ENCODE results near the gene NKG7. TPM values are rescaled to one million over a fixed set of nuclear protein-coding genes. Genes with fewer than 3 reads are reported as not detected.

NKG7 gene
- total RNA-seq, 1 experiment from 2014 or later, result not detected

GRCh38 chr19:51345076-51345620 lies 27.3 kb downstream of the NKG7 start:
- Histone ChIP-seq H3K4me3 (ENCODE audit: low read length) (no peak overlapping the region), H3K4me2 (ENCODE audit: low read length) (no peak overlapping the region), H3K9me3 (ENCODE audit: low read length) (no peaks in the 10 kb centered on the region), H4K20me1 (ENCODE audit: low read length) (no peaks in the 10 kb centered on the region), H2AFZ (ENCODE audit: low read length) (no peak overlapping the region), H3K27me3 (ENCODE audit: low read length) (no peaks in the 10 kb centered on the region), H3K9ac (ENCODE audit: low read length) (no peak overlapping the region), H3F3A (ENCODE audit: low read length, unreplicated experiment) (no peaks in the 10 kb centered on the region), H3K9me2 (replicated peaks; ENCODE audit: low read length) (no peaks in the 10 kb centered on the region), H3K79me2 (ENCODE audit: low read length) (no peaks in the 10 kb centered on the region), H3K27ac (ENCODE audit: low read length) (no peak overlapping the region), H3K4me1 (ENCODE audit: insufficient read depth, low read length) (peaks cover 7% of the 10 kb centered on the region; the same call in 1 of the 2 replicates), H3K36me3 (ENCODE audit: low read depth, low read length) (peaks cover 18% of the 10 kb centered on the region; the same call in 1 of the 2 replicates)
- CTCF ChIA-PET, result no interaction called here
- ATAC-seq, result no peak
- TF ChIP-seq EZH2phosphoT487 (IDR thresholded peaks at IDR 0.05; ENCODE audit: borderline replicate concordance, low read length), result no peak
- no peak for TF ChIP-seq CTCF (conservative IDR thresholded peaks at IDR 0.05; ENCODE audit: low read depth, low read length)
- TF ChIP-seq EZH2 (IDR thresholded peaks at IDR 0.05; ENCODE audit: low read length, unreplicated experiment), result no peak
- no TSS peak for BruUV-seq (replicated peaks)
- intact Hi-C loops (cut with micrococcal nuclease), result no loop called here
- POLR2A ChIA-PET (ENCODE audit: unreplicated experiment), result no interaction called here
- DNase-seq, result no peak

GRCh38 chr19:51342631-51343569 lies 29.6 kb downstream of the NKG7 start:
- CTCF ChIA-PET, result no interaction called here
- no peaks in the 10 kb centered on the region for H3K9me3 ChIP-seq (ENCODE audit: low read length)
- no peak overlapping the region for H2AFZ ChIP-seq (ENCODE audit: low read length)
- ATAC-seq (no peak), DNase-seq (no peak)
- H3K4me1 ChIP-seq (ENCODE audit: insufficient read depth, low read length), result peaks cover 16% of the 10 kb centered on the region; the same call in 1 of the 2 replicates
- H3K27me3 ChIP-seq (ENCODE audit: low read length), result no peaks in the 10 kb centered on the region
- H3K36me3 ChIP-seq (ENCODE audit: low read depth, low read length), result peaks cover 14% of the 10 kb centered on the region; the same call in 1 of the 2 replicates
- no TSS peak for BruUV-seq (replicated peaks)
- no peaks in the 10 kb centered on the region for H3K79me2 ChIP-seq (ENCODE audit: low read length)
- no peak overlapping the region for H3K4me3 ChIP-seq (ENCODE audit: low read length)
- POLR2A ChIA-PET (ENCODE audit: unreplicated experiment), result interaction anchor here (0.6 kb wide), 2 partner anchors 10 to 25 kb away, joined by 3 to 13 read pairs; no protein-coding TSS in a partner anchor
- TF ChIP-seq EZH2 (IDR thresholded peaks at IDR 0.05; ENCODE audit: low read length, unreplicated experiment), result no peak
- TF ChIP-seq EZH2phosphoT487 (IDR thresholded peaks at IDR 0.05; ENCODE audit: borderline replicate concordance, low read length), result no peak
- TF ChIP-seq CTCF (conservative IDR thresholded peaks at IDR 0.05; ENCODE audit: low read depth, low read length), result no peak
- no peak overlapping the region for H3K9ac ChIP-seq (ENCODE audit: low read length)
- no peaks in the 10 kb centered on the region for H4K20me1 ChIP-seq (ENCODE audit: low read length)
- H3F3A ChIP-seq (ENCODE audit: low read length, unreplicated experiment), result no peaks in the 10 kb centered on the region
- H3K9me2 ChIP-seq (replicated peaks; ENCODE audit: low read length), result no peaks in the 10 kb centered on the region
- intact Hi-C loops (cut with micrococcal nuclease), result no loop called here
- H3K4me2 ChIP-seq (ENCODE audit: low read length), result no peak overlapping the region
- H3K27ac ChIP-seq (ENCODE audit: low read length), result no peak overlapping the region

Data from PC-3 (cell line).